A673 (cell line): ENCODE data around the gene SLC12A2. TPM values are rescaled to one million over a fixed set of nuclear protein-coding genes. Genes with fewer than 3 reads are reported as not detected.

Experiments
- BruUV-seq: library from RNA; stranded (reverse); fragments of 400-500 nt; replicated peaks from 2 replicates; lab custom pipeline; 2021; lab: Mats Ljungman, UMichigan
- CTCF ChIA-PET: fragments of 300-600 bp; sonication (Branson Sonifier 250); formaldehyde crosslinking; loops from one replicate; lab custom pipeline; 2022; ENCODE audit warnings: antibody characterized with exemption; lab: Charles Lee
- POLR2A ChIA-PET: fragments of 300-600 bp; sonication (Branson Sonifier 250); formaldehyde crosslinking; loops from one replicate; lab custom pipeline; 2022; ENCODE audit warnings: antibody characterized with exemption; ENCODE audit not compliant: low non-redundant PET; lab: Charles Lee
- DNase-seq: peaks from one replicate; pipeline ENCODE4 v3.0.0-alpha.2; 2015; ENCODE audit warnings: low spot score
- H3K27ac ChIP-seq: fragments of 200-600 bp; sonication (generic); 2 replicates; pipeline ENCODE4 v1.5.1; 2016; ENCODE audit warnings: mixed run types, low read depth, mild to moderate bottlenecking, mixed read lengths, antibody characterized with exemption, low read length; ENCODE audit not compliant: poor library complexity, severe bottlenecking
- H3K27me3 ChIP-seq: fragments of 200-600 bp; sonication (generic); replicated peaks from 2 replicates; pipeline ENCODE4 v1.6.1; 2017; ENCODE audit warnings: mixed run types, low read depth, mild to moderate bottlenecking, mixed read lengths, antibody characterized with exemption, low read length; ENCODE audit not compliant: insufficient read depth, poor library complexity
- H3K36me3 ChIP-seq: fragments of 200-600 bp; sonication (generic); 2 replicates; pipeline ENCODE4 v1.6.1; 2016; ENCODE audit warnings: mixed run types, mild to moderate bottlenecking, mixed read lengths, antibody characterized with exemption, low read length; ENCODE audit not compliant: insufficient read depth, poor library complexity, severe bottlenecking
- H3K4me1 ChIP-seq: fragments of 200-600 bp; sonication (generic); 2 replicates; pipeline ENCODE4 v1.6.1; 2017; ENCODE audit warnings: mixed run types, mild to moderate bottlenecking, mixed read lengths, antibody characterized with exemption, low read length; ENCODE audit not compliant: insufficient read depth, poor library complexity, severe bottlenecking
- H3K4me3 ChIP-seq: fragments of 200-600 bp; sonication (generic); 2 replicates; pipeline ENCODE4 v1.5.1; 2016; ENCODE audit warnings: low read depth, mixed run types, mild to moderate bottlenecking, mixed read lengths, low read length; ENCODE audit not compliant: poor library complexity, severe bottlenecking
- H3K9me3 ChIP-seq: fragments of 200-600 bp; sonication (generic); 2 replicates; pipeline ENCODE4 v1.6.1; 2016; ENCODE audit warnings: mixed run types, low read depth, mild to moderate bottlenecking, mixed read lengths, antibody characterized with exemption, low read length; ENCODE audit not compliant: poor library complexity, severe bottlenecking
- EZH2 ChIP-seq: fragments of 200-600 bp; sonication (generic); IDR thresholded peaks from 2 replicates; pipeline ENCODE4 v1.6.1; 2017; ENCODE audit warnings: borderline replicate concordance, low read depth, mild to moderate bottlenecking, mixed read lengths, antibody characterized with exemption, low read length; ENCODE audit not compliant: poor library complexity, severe bottlenecking
- intact Hi-C: fragments of 100-400 bp; cut with micrococcal nuclease; formaldehyde crosslinking; loops from one replicate; pipeline ENCODE4 v1.10.0; 2022; ENCODE audit not compliant: unreplicated experiment
- total RNA-seq: library from RNA; stranded (reverse); gene quantifications from 2 replicates; pipeline ENCODE4 v1.2.3, GENCODE V29; 2021
- TF ChIP-seq, protein P1 (sequence below): fragments of 300-800, 200-600 bp; sonication (generic); conservative IDR thresholded peaks from 2 replicates; pipeline ENCODE4 v1.5.1; 2017; ENCODE audit warnings: low read depth, mild to moderate bottlenecking, antibody characterized with exemption, low read length, moderate library complexity, mixed read lengths

SLC12A2 gene
- total RNA-seq, 1 experiment from 2014 or later: 10.4 TPM

DNA sequence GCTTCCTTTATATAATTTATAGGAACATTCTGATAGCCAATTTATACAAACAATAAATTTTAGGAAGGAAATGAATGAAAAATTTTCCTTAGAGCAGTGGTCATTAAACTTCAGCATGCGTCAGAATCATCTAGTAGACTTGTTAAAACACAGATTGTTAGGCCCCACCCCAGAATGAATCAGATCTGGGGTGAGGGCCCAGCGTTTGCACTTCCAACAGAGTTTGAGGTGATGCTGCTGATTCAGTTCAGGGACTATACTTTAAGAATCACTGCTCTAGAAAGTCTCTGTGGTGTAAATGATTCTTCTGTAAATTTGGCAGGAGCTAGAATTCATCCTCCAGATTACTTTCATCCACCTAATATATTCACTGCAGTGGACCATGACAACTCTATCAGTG lies 80.4 kb downstream of the SLC12A2 start:
- Histone ChIP-seq H3K4me3 (no peak overlapping the region), H3K36me3 (no peaks in the 10 kb centered on the region), H3K27ac (no peak overlapping the region), H3K9me3 (peaks cover under 1% of the 10 kb centered on the region), H3K4me1 (no peaks in the 10 kb centered on the region), H3K27me3 (no peaks in the 10 kb centered on the region)
- ChIA-PET CTCF (no interaction called here), POLR2A (no interaction called here)
- intact Hi-C loops: no loop called here
- no TSS peak for BruUV-seq
- TF ChIP-seq, protein P1, sequence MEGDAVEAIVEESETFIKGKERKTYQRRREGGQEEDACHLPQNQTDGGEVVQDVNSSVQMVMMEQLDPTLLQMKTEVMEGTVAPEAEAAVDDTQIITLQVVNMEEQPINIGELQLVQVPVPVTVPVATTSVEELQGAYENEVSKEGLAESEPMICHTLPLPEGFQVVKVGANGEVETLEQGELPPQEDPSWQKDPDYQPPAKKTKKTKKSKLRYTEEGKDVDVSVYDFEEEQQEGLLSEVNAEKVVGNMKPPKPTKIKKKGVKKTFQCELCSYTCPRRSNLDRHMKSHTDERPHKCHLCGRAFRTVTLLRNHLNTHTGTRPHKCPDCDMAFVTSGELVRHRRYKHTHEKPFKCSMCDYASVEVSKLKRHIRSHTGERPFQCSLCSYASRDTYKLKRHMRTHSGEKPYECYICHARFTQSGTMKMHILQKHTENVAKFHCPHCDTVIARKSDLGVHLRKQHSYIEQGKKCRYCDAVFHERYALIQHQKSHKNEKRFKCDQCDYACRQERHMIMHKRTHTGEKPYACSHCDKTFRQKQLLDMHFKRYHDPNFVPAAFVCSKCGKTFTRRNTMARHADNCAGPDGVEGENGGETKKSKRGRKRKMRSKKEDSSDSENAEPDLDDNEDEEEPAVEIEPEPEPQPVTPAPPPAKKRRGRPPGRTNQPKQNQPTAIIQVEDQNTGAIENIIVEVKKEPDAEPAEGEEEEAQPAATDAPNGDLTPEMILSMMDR: no peak
- no peak for TF ChIP-seq EZH2
- no peak for DNase-seq

DNA sequence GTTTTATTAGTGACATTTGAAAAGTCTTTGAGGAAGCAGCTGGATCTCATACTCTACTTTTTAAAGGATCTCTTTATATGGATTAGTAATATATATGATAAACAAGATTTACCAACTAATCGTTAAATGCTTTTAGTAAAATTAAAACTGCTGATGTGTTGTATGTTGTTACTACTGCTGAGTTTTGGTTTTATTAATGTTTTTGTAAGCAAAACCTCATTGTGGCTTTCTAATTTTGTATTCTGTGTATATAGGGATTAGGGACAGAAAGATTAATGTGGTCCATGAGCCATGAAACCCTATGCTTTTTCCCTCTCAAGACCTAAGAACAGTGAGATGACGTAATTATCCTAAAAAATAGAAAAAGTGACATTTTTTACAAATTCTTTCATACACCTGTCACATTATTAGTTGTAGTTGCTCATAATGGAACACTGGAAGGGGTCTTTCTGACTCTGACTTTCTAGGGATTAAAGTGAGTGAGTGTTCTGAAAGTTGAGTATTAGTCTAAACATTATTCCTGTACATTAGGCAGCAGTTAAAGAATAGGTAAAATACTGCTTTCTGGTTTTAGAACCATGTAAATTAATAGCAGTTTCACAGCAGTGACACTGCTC lies 85.9 kb downstream of the SLC12A2 start:
- no peak for DNase-seq
- POLR2A ChIA-PET: no interaction called here
- Histone ChIP-seq H3K9me3 (no peaks in the 10 kb centered on the region), H3K36me3 (no peaks in the 10 kb centered on the region), H3K27me3 (no peaks in the 10 kb centered on the region), H3K27ac (no peak overlapping the region), H3K4me1 (no peaks in the 10 kb centered on the region), H3K4me3 (no peak overlapping the region)
- intact Hi-C loops: no loop called here
- TF ChIP-seq, protein P1: no peak
- no peak for TF ChIP-seq EZH2
- BruUV-seq: no TSS peak
- CTCF ChIA-PET: no interaction called here

DNA sequence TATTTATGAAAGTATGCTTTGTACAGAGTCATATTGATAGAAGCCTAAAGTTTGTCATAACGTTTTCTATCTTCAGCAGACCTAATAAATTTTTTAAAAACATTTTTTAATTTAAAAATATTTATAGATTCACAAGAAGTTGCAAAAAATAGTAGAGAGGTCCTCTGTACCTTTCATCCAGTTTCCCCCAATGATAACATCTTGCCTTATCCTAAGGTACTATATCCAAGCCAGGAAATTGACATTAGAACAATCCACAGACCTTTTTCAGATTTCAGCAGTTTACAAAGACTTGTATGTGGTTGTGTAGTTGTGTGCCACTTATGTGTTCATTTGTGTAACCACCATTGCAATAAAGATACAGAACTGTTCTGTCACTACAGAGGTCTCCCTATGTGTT lies 88.5 kb downstream of the SLC12A2 start:
- TF ChIP-seq, protein P1: no peak
- no peak for TF ChIP-seq EZH2
- CTCF ChIA-PET: no interaction called here
- Histone ChIP-seq H3K4me3 (no peak overlapping the region), H3K36me3 (no peaks in the 10 kb centered on the region), H3K27me3 (no peaks in the 10 kb centered on the region), H3K9me3 (no peaks in the 10 kb centered on the region), H3K4me1 (no peaks in the 10 kb centered on the region), H3K27ac (no peak overlapping the region)
- BruUV-seq: no TSS peak
- intact Hi-C loops: no loop called here
- DNase-seq: no peak
- POLR2A ChIA-PET: no interaction called here
